Measurements from ENCODE around the gene GPR176.

Gene GPR176

GRCh38 chr15:39919748-39920509 is at the start of gene GPR176:
GPR176 (minus strand) TSS chr15:39920266; CDS start chr15:39920026, 240 bp downstream.
- peak; percentile 76 for DNase-seq (ENCODE audit: low read depth)

- no peak for DNase-seq (ENCODE audit: low read depth)
Measured at GRCh38 chr15:39969002-39969394, 48.9 kb upstream of the GPR176 start.

GRCh38 chr15:39968273-39969001 is 48.4 kb upstream of the GPR176 start:
- DNase-seq (ENCODE audit: low read depth): no peak

- no peak for DNase-seq (ENCODE audit: low read depth)
Measured at GRCh38 chr15:39966521-39966920, 46.5 kb upstream of the GPR176 start.

GRCh38 chr15:39963786-39964185 is 43.7 kb upstream of the GPR176 start:
- DNase-seq (ENCODE audit: low read depth): no peak

- DNase-seq (ENCODE audit: low read depth): no peak
Measured at GRCh38 chr15:39961051-39961450, 41.0 kb upstream of the GPR176 start.

GRCh38 chr15:39960411-39960810 is 40.3 kb upstream of the GPR176 start:
- DNase-seq (ENCODE audit: low read depth): no peak

- no peak for DNase-seq (ENCODE audit: low read depth)
Measured at GRCh38 chr15:39959411-39959810, 39.3 kb upstream of the GPR176 start.

GRCh38 chr15:39957481-39957880 is 37.4 kb upstream of the GPR176 start:
- DNase-seq (ENCODE audit: low read depth): no peak

GRCh38 chr15:39953521-39953920 is 33.5 kb upstream of the GPR176 start:
- DNase-seq (ENCODE audit: low read depth): no peak

GRCh38 chr15:39951561-39951960 is 31.5 kb upstream of the GPR176 start:
- no peak for DNase-seq (ENCODE audit: low read depth)

GRCh38 chr15:39948817-39949216 is 28.8 kb upstream of the GPR176 start:
- no peak for DNase-seq (ENCODE audit: low read depth)

GRCh38 chr15:39947401-39948197 is 27.5 kb upstream of the GPR176 start:
- DNase-seq (ENCODE audit: low read depth): no peak

GRCh38 chr15:39946862-39947261 is 26.8 kb upstream of the GPR176 start:
- no peak for DNase-seq (ENCODE audit: low read depth)

- DNase-seq (ENCODE audit: low read depth): no peak
Measured at GRCh38 chr15:39944726-39945125, 24.7 kb upstream of the GPR176 start.

GRCh38 chr15:39942753-39943150 is 22.7 kb upstream of the GPR176 start:
- no peak for DNase-seq (ENCODE audit: low read depth)

GRCh38 chr15:39942101-39942752 is 22.2 kb upstream of the GPR176 start:
- DNase-seq (ENCODE audit: low read depth): no peak

GRCh38 chr15:39939487-39940452 is 19.7 kb upstream of the GPR176 start:
- DNase-seq (ENCODE audit: low read depth): no peak

- no peak for DNase-seq (ENCODE audit: low read depth)
Measured at GRCh38 chr15:39937696-39938095, 17.6 kb upstream of the GPR176 start.

GRCh38 chr15:39936681-39937080 is 16.6 kb upstream of the GPR176 start:
- no peak for DNase-seq (ENCODE audit: low read depth)

GRCh38 chr15:39936187-39936586 is 16.1 kb upstream of the GPR176 start:
- DNase-seq (ENCODE audit: low read depth): no peak

Data from stromal cell of bone marrow (primary cell).